NK-92 treated with Interleukin-12 subunit alpha and Interleukin-12 subunit beta, amount 100 ng/mL, for 24 hours (cell line): ENCODE data around the gene ATXN7L1.
"Not testable (repeated sequence)": the region's sequence is repeated elsewhere in the genome, so short reads cannot be mapped to it uniquely, and the experiment has no call there.

Experiments
- DNase-seq: peaks from one replicate; lab custom pipeline; 2025; lab: John Stamatoyannopoulos, UW

The ATXN7L1 gene

DNA sequence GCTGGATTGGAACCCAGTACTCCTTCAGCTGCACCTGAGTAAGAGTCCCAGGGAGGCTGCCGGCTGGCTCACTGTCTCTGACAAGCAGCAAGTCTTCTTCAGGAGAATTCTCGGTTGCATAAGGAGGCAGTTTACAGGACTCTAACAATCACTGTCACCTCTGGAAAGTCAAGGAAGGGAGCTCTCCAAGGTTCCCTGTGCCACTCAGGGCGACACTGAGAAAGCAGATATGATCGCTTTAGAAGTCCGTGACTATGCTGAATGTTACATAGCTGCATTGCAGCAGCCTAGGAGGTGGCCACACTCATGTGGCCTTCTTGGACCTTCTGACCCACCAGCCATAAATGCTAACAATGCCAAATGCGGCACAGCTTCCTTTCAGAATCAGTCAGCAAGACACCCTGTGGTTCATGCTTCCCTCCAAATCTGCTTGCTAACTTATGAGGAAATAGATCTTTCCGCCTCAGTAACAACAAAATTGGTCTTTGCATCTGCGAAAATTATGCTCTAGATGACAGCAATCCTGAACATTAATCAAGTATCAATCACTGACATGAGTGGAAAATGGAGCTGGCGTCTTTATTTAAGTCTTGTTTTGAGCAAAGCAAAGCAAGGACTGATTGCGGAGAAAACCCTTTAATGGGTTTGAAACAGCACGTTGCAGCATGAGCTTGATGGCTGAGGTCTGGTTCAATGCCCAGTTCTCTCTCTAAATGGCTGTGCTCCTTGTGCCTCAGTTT is 132.9 kb downstream of the ATXN7L1 start:
- DNase-seq: no peak

GRCh38 chr7:105742787-105743186 is 133.6 kb downstream of the ATXN7L1 start:
- DNase-seq: no peak

GRCh38 chr7:105741982-105742381 is 134.4 kb downstream of the ATXN7L1 start:
- no peak for DNase-seq

DNA sequence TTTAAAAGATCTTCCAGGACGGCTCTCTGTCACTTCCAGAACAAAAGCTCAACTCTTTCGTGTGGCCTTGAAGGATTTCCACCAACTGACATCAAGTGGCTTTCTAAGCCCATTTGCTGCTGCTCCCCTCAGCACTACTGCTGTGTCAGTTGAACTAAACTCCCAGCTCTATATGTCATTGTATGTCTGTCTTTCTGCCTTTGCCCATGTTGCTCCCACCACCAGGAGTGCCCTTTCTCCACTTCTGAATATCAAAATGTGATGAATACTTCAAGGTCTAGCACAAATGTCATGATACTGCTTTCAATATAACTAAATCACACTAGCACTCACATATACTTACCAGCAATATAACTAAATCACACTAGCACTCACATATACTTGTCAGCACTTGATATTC is 138.3 kb downstream of the ATXN7L1 start:
- no peak for DNase-seq

- no peak for DNase-seq
Observed at GRCh38 chr7:105734233-105734632, 142.2 kb downstream of the ATXN7L1 start.

DNA sequence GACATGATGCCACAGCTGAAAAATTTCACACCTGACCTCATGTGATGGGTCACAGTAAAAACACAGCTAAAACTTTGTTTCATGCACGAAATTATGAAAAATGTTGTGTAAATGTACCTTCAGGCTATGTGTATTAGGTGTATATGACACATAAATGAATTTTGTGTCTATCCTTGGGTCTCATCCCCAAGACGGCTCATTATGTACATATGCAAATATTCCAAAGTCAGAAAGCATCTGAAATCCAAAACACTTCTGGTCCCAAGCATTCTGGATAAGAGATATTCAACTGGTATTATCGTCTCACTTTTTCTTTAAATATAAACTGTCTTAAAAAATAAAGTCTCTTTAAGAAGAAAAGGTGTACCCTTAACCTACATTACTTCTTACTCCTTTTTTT is 145.4 kb downstream of the ATXN7L1 start:
- DNase-seq: no peak

GRCh38 chr7:105728028-105728427 is 148.4 kb downstream of the ATXN7L1 start:
- no peak for DNase-seq

- no peak for DNase-seq
Observed at GRCh38 chr7:105724688-105725087, 151.7 kb downstream of the ATXN7L1 start.

DNA sequence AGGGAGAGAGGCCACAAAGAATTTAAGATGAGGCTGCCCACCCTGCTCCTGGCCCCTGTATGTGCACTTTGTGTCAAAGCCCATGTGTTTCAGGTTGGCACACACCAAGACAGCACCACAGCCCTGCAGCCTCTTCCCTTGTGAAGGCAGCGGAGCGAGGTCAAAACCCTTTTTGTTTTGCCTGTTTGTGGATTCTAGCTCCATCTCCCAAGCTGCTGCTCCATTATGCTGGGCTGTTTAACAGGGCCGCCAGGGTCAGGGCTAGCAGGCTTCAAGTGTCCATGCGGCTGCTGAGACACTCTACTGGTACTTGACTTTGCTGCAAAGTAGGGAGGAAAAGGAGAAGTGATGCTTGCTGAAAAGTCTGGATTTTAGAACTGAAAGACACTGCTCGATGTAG is 152.8 kb downstream of the ATXN7L1 start:
- DNase-seq: no peak

- DNase-seq: no peak
Observed at GRCh38 chr7:105721571-105722104, 154.8 kb downstream of the ATXN7L1 start.

- no peak for DNase-seq
Observed at GRCh38 chr7:105719919-105720318, 156.5 kb downstream of the ATXN7L1 start.

- no peak for DNase-seq
Observed at GRCh38 chr7:105719395-105719794, 157.0 kb downstream of the ATXN7L1 start.

DNA sequence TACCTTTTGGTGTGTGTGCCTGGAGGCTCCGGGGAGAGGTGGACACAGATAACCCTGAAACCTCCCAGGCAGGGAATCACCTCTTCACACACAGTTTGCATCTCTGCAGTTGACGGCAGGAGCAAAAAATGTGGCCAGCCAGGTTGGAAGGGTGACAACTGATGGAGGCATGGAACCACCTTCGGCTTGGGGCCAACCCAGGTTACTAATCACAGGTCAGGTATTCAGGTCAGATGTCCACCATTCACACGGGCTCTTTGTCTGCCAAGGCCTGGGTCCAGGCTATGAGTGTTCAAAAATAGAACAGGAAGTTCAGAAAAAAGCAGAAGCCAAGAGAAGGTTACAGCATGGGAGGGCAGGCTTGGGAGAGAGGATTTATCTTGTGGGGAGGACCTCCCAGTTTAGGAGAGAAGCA is 157.9 kb downstream of the ATXN7L1 start:
- no peak for DNase-seq

DNA sequence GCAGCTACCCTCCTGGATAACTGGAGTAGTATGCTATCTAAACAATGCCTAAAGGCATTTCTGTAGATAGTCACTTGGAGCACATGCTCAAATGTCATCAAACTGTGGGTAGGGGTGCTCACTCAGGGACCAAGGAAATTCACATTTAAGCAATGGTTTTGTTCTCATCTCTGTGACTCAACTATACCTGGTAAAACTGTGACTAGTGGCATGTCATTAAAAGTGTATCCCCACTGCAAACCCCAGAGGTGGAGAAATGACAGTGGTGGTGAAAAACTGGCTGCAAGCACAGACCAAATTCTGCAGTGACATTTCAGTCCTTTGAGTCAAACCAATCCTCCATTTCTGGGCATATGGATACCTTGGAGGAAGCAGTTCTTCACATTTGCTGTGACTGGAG is 160.9 kb downstream of the ATXN7L1 start:
- no peak for DNase-seq

DNA sequence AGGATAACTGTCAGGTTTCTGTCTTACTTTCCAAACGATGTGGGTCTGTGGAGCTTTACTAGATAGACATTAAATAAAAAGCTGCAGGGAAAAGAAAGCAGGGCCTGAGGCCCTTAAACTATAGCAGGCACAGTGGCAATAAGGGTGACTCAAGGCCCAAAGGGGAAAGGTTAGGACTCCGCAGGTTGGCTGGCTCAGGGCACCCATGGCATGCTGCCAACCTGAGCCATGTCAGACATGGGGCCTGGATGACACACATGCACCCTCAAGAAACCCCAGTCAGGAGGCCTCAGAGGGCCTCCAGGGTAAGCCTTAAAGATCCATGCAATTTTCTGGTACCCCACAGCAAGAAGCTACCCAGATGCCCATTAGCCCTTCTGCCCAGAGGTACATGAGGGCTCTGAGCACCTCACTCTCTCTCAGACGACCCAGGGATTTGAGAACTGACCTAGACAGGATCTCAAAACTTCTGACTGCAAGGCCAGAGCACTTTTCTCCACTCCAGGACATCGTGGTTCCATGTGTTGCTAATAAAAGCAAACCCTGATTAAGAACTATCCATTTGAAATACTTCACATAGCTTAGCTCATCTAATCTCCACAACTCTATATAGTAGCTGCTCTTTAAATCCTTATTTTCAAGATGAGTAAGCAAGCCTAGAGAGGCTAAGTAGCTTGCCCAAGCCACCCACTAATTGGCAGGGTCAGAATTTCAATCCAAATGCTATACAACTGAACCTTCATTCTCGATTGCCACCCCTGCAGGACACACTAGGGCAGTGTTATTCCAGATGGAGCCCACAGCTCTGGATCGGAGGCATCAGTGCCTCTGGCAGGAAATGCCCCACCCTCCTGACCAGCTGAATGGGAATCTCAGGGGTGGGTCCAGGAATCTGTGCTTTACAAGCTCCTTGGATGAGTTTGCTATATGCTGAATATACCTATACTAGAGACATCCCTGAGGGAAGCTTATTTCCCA is 162.6 kb downstream of the ATXN7L1 start:
- DNase-seq: no peak

GRCh38 chr7:105712877-105713276 is 163.5 kb downstream of the ATXN7L1 start:
- no peak for DNase-seq

DNA sequence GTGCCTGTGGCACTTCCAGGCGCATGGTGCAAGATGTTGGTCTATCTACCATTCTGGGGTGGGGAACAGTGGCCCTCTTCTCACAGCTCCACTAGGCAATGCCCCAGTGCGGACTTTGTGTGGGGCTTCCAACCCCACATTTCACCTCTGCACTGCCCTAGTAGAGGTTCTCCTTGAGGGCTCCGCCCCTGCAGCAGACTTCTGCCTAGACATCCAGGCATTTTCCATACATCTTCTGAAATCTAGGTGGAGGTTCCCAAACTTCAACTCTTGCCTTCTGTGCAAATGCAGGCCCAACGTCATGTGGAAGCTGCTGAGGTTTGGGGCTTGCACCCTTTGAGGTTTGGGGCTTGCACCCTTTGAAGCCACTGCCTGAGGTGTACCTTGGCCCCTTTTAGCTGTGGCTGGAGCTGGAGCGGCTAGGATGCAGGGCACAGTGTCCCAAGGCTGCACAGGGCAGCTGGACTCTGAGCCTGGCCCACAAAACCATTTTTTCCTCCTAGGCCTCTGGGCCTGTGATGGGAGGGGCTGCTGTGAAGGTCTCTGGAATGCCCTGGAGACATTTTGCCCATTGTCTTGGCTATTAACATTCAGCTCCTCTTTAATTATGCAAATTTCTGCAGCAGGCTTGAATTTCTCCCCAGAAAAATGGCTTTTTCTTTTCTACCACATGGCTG is 164.5 kb downstream of the ATXN7L1 start:
- no peak for DNase-seq

DNA sequence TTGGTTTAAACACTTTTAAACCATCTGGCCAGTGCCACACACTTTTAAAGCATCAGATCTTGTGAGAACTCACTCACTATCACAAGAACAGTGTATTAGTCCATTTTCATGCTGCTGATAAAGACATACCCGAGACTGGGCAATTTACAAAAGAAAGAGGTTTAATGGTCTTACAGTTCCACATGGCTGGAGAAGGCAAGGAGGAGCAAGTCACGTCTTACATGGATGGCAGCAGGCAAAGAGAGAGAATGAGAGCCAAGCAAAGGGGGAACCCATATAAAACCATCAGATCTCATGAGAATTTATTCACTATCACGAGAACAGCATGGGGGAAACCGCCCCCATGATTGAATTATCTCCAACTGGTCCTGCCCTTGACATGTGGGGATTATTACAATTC is 165.7 kb downstream of the ATXN7L1 start:
- DNase-seq: not testable (repeated sequence)

DNA sequence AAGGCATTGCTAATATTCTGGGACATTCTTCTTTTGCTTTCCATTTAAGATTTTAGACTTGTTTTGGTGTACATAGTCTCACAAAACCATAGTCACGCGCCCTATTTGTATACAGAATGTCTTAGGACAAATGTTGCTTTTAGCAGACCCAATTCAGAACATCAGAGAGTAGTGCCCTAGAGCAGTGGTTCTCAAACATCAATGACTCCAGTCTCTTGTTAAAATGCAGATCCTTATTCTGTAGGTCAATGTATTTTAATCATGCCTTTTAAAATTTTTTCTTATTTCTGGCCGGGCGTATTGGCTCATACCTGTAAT is 167.7 kb downstream of the ATXN7L1 start:
- no peak for DNase-seq

- no peak for DNase-seq
Observed at GRCh38 chr7:105707967-105708762, 168.2 kb downstream of the ATXN7L1 start.

DNA sequence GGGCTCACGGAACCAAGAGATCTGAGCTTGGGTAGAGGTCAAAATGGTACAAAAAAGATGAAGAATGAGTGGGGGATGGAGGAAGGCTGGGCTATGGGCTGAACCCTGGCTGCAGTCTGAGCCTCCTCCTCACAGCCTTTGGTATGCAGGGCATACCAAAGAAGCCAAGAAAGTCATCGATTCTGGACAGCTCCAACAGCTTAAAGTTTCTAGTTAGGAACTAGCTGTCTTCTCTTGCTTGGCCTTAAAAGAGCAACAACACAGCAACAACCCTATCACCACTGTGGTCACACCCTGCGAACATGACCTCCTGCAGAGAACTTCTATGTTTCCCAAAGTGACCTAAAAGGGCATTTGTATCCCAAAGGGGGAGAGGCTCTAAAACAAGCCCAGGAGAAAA is 169.0 kb downstream of the ATXN7L1 start:
- no peak for DNase-seq

DNA sequence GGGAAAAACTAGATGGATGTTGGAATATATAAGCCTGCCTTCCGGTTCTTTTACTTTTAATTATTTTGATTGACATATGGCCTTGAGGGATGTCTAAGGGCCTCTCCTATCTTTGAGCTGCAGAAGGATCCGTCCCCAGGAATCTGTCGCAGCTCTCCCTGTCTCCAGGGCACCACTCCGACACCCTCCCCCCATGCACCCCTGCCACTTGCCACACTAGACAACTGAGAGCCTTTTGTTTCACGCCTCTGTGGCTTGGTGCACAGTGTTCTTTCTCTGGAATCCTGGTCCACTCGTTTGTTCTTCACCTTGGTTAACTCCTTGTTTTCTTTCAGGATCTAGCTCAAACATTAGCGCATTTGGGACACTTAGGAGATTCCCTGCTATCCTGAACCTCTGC is 171.0 kb downstream of the ATXN7L1 start:
- no peak for DNase-seq
